Forelimb muscle (tissue), 1 donor: ENCODE results near the gene LIPT2. TPM values are rescaled to one million over a fixed set of nuclear protein-coding genes. Genes with fewer than 3 reads are reported as not detected.

Experiments
- polyA plus RNA-seq: library from polyadenylated mRNA; unstranded; fragments of 120-200 nt; gene quantifications from one replicate; pipeline ENCODE4 v1.2.1, GENCODE V29; 2013; ENCODE audit not compliant: insufficient read length

LIPT2 gene
- polyA plus RNA-seq, 1 donor, result 1.9 TPM

Other genes with a start within 250 kb of the LIPT2 start
- 0.94 TPM for gene P4HA3, start 182.1 kb downstream of the LIPT2 start, polyA plus RNA-seq
- 5.4 TPM for gene PGM2L1, start 95.3 kb downstream of the LIPT2 start, polyA plus RNA-seq
- 1.2 TPM for gene KCNE3, start 26.2 kb downstream of the LIPT2 start, polyA plus RNA-seq
- 13.8 TPM for gene POLD3, start 98.9 kb upstream of the LIPT2 start, polyA plus RNA-seq
- gene CHRDL2, start 237.7 kb upstream of the LIPT2 start, polyA plus RNA-seq, result 2.5 TPM